ENCODE data around the gene HHIPL2. TPM values are rescaled to one million over a fixed set of nuclear protein-coding genes. Genes with fewer than 3 reads are reported as not detected.

The HHIPL2 gene
- total RNA-seq, result not detected in 2 replicates

GRCh38 chr1:222547944-222548671 is at the start of gene HHIPL2:
HHIPL2 (minus strand) TSS chr1:222548104; CDS start chr1:222548044, 60 bp downstream.

GRCh38 chr1:222589462-222590302 is 41.8 kb upstream of the HHIPL2 start, which contains the start of gene TAF1A:
TAF1A (minus strand) TSS chr1:222589933.

Small RNA genes lying within 50 kb of the gene (small RNA-seq; reads per million reads assigned to genes)
- not detected for gene RNU6-791P

Other genes with a start within 250 kb of the HHIPL2 start
- 8.2 and 9.0 TPM in 2 replicates for gene TAF1A, start 41.8 kb upstream of the HHIPL2 start, total RNA-seq
- gene MIA3, start 70.0 kb upstream of the HHIPL2 start, total RNA-seq, result 34.2 and 40.0 TPM in 2 replicates
- gene AIDA, start 164.4 kb upstream of the HHIPL2 start, total RNA-seq, result 27.1 and 51.5 TPM in 2 replicates
- gene BROX, start 164.5 kb upstream of the HHIPL2 start, total RNA-seq, result 34.9 and 92.0 TPM in 2 replicates
- gene FAM177B, start 189.1 kb upstream of the HHIPL2 start, total RNA-seq, result not detected in 2 replicates

Data from placental epithelial cell (primary cell).